H9 (cell line): ENCODE measurements around the gene NAGA. TPM values are rescaled to one million over a fixed set of nuclear protein-coding genes. Genes with fewer than 3 reads are reported as not detected.

ENCODE experiments used
- DNase-seq: peaks from one replicate; pipeline ENCODE4 v3.0.0-alpha.2; 2017
- H2AFZ ChIP-seq: one replicate; pipeline ENCODE4 v1.6.1; 2013; ENCODE audit warnings: mild to moderate bottlenecking, low read length, control low read depth, moderate library complexity
- H2AK5ac ChIP-seq: 2 replicates; pipeline ENCODE4 v1.6.1; 2013; ENCODE audit warnings: low read length, control low read depth, mixed read lengths; ENCODE audit not compliant: insufficient read length
- H2BK120ac ChIP-seq: one replicate; pipeline ENCODE4 v1.6.1; 2013; ENCODE audit warnings: low read depth, mild to moderate bottlenecking, low read length, control low read depth, inconsistent platforms; ENCODE audit not compliant: poor library complexity, severe bottlenecking
- H2BK12ac ChIP-seq: 2 replicates; pipeline ENCODE4 v1.6.1; 2013; ENCODE audit warnings: low read length, control low read depth, mixed read lengths, low read depth; ENCODE audit not compliant: insufficient read length
- H2BK15ac ChIP-seq: 2 replicates; pipeline ENCODE4 v1.6.1; 2013; ENCODE audit warnings: low read depth, low read length, control low read depth
- H2BK20ac ChIP-seq: one replicate; pipeline ENCODE4 v1.6.1; 2013; ENCODE audit warnings: low read depth, mild to moderate bottlenecking, low read length, control low read depth, inconsistent platforms; ENCODE audit not compliant: poor library complexity, severe bottlenecking
- H2BK5ac ChIP-seq: 2 replicates; pipeline ENCODE4 v1.6.1; 2013; ENCODE audit warnings: low read length, control low read depth, mixed read lengths; ENCODE audit not compliant: insufficient read length
- H3K14ac ChIP-seq: 2 replicates; pipeline ENCODE4 v1.6.1; 2013; ENCODE audit warnings: low read length, control low read depth; ENCODE audit not compliant: insufficient read depth
- H3K18ac ChIP-seq: 2 replicates; pipeline ENCODE4 v1.6.1; 2013; ENCODE audit warnings: low read depth, mild to moderate bottlenecking, mixed read lengths, low read length, control low read depth; ENCODE audit not compliant: insufficient read length
- H3K23ac ChIP-seq: 2 replicates; pipeline ENCODE4 v1.6.1; 2013; ENCODE audit warnings: low read length, control low read depth, mixed read lengths, low read depth; ENCODE audit not compliant: insufficient read length
- H3K23me2 ChIP-seq: 2 replicates; pipeline ENCODE4 v1.6.1; 2013; ENCODE audit warnings: low read depth, mild to moderate bottlenecking, mixed read lengths, low read length, control low read depth; ENCODE audit not compliant: insufficient read length, poor library complexity, severe bottlenecking
- H3K27ac ChIP-seq: 2 replicates; pipeline ENCODE4 v1.5.1; 2013; ENCODE audit warnings: low read length, control low read depth, mixed read lengths, low read depth; ENCODE audit not compliant: insufficient read length
- H3K27me3 ChIP-seq: 2 replicates; pipeline ENCODE4 v1.6.1; 2013; ENCODE audit warnings: low read length, control low read depth, inconsistent platforms; ENCODE audit not compliant: insufficient read depth
- H3K4ac ChIP-seq: 2 replicates; pipeline ENCODE4 v1.6.1; 2013; ENCODE audit warnings: low read depth, mild to moderate bottlenecking, control low read depth, inconsistent platforms, low read length, moderate library complexity
- H3K4me1 ChIP-seq: 2 replicates; pipeline ENCODE4 v1.6.1; 2013; ENCODE audit warnings: low read length, control low read depth, inconsistent platforms; ENCODE audit not compliant: insufficient read depth
- H3K4me2 ChIP-seq: 2 replicates; pipeline ENCODE4 v1.6.1; 2013; ENCODE audit warnings: low read length, control low read depth, mixed read lengths; ENCODE audit not compliant: insufficient read length, insufficient read depth
- H3K56ac ChIP-seq: 2 replicates; pipeline ENCODE4 v1.6.1; 2013; ENCODE audit warnings: low read depth, mild to moderate bottlenecking, mixed read lengths, low read length, control low read depth; ENCODE audit not compliant: insufficient read length
- H3K79me1 ChIP-seq: 2 replicates; pipeline ENCODE4 v1.6.1; 2013; ENCODE audit warnings: low read depth, mild to moderate bottlenecking, moderate library complexity, low read length, control low read depth, inconsistent platforms; ENCODE audit not compliant: insufficient read depth, poor library complexity, severe bottlenecking
- H3K79me2 ChIP-seq: 2 replicates; pipeline ENCODE4 v1.6.1; 2013; ENCODE audit warnings: low read length, control low read depth, inconsistent platforms; ENCODE audit not compliant: insufficient read depth
- H3K9ac ChIP-seq: 2 replicates; pipeline ENCODE4 v1.6.1; 2013; ENCODE audit warnings: low read length, control low read depth, mixed read lengths; ENCODE audit not compliant: insufficient read length; ENCODE audit errors: extremely low read depth
- H3K9me3 ChIP-seq: one replicate; pipeline ENCODE4 v1.6.1; 2013; ENCODE audit warnings: low read depth, low read length, inconsistent platforms; ENCODE audit not compliant: control insufficient read depth
- H3T11ph ChIP-seq: one replicate; pipeline ENCODE4 v1.6.1; 2013; ENCODE audit warnings: mild to moderate bottlenecking, low read length, control low read depth, inconsistent platforms
- H4K20me1 ChIP-seq: one replicate; pipeline ENCODE4 v1.6.1; 2013; ENCODE audit not compliant: control insufficient read depth, insufficient read length, insufficient read depth
- H4K5ac ChIP-seq: 2 replicates; pipeline ENCODE4 v1.6.1; 2013; ENCODE audit warnings: low read depth, mild to moderate bottlenecking, mixed read lengths, low read length, control low read depth; ENCODE audit not compliant: insufficient read length
- H4K8ac ChIP-seq: replicated peaks from 2 replicates; pipeline ENCODE4 v1.6.1; 2013; ENCODE audit warnings: low read length, control low read depth, mixed read lengths, low read depth; ENCODE audit not compliant: insufficient read length
- H4K91ac ChIP-seq: 2 replicates; pipeline ENCODE4 v1.6.1; 2013; ENCODE audit warnings: low read depth, mild to moderate bottlenecking, moderate library complexity, mixed read lengths, low read length, control low read depth; ENCODE audit not compliant: insufficient read length
- H3K27ac Mint-ChIP-seq, 3 experiments: 2 replicates in 2 of 3; 3 replicates in 1 of 3; pipeline ENCODE4 v1.8.0; 2020 to 2021; ENCODE audit warnings: mixed read lengths in 3 of 3, mild to moderate bottlenecking in 1 of 3, moderate library complexity in 1 of 3
- H3K27me3 Mint-ChIP-seq: 2 replicates; pipeline ENCODE4 v1.8.0; 2021; ENCODE audit warnings: low read depth, mild to moderate bottlenecking, moderate library complexity, mixed read lengths
- H3K36me3 Mint-ChIP-seq, 3 experiments: 2 replicates in 2 of 3; 3 replicates in 1 of 3; pipeline ENCODE4 v1.8.0; 2020 to 2021; ENCODE audit warnings: low read depth in 3 of 3, mixed read lengths in 3 of 3; ENCODE audit not compliant: insufficient read depth in 1 of 3
- H3K4me1 Mint-ChIP-seq, 2 experiments: 2 replicates each; pipeline ENCODE4 v1.8.0; 2020; ENCODE audit warnings: mixed read lengths in 2 of 2
- H3K4me3 Mint-ChIP-seq, 2 experiments: 2 replicates in 1 of 2; 3 replicates in 1 of 2; pipeline ENCODE4 v1.8.0; 2020 to 2021; ENCODE audit warnings: mild to moderate bottlenecking in 2 of 2, mixed read lengths in 2 of 2, moderate library complexity in 1 of 2
- H3K9me3 Mint-ChIP-seq, 2 experiments: 2 replicates in 1 of 2; 3 replicates in 1 of 2; pipeline ENCODE4 v1.8.0; 2020; ENCODE audit warnings: mild to moderate bottlenecking in 2 of 2, mixed read lengths in 2 of 2, moderate library complexity in 1 of 2
- CTCF ChIP-seq: fragments of 200-600 bp; sonication (generic); conservative IDR thresholded peaks from 3 replicates; pipeline ENCODE4 v1.8.0; 2021; ENCODE audit warnings: antibody characterized with exemption, mild to moderate bottlenecking
- WGBS: extraction: QIAGEN DNeasy Blood & Tissue Kit; methylation state at CpG from one replicate; pipeline ENCODE4 v1.1.7; 2013; ENCODE audit warnings: missing lambda C conversion rate, low lambda C conversion rate, mixed read lengths; ENCODE audit not compliant: insufficient read length; ENCODE audit errors: extremely low coverage; 5-methylcytosine and 5-hydroxymethylcytosine counted together
- total RNA-seq: library from RNA; stranded (reverse); gene quantifications from 2 replicates; pipeline ENCODE4 v1.2.1, GENCODE V29; 2021

The NAGA gene
- total RNA-seq, 1 experiment from 2014 or later, result 16.1 TPM

GRCh38 chr22:42091455-42091782 lies 20.8 kb upstream of the NAGA start:
- Histone ChIP-seq H2BK20ac (no peak overlapping the region), H3K79me1 (peaks cover 3% of the 10 kb centered on the region), H3K14ac (no peak overlapping the region), H3K27ac (no peak overlapping the region), H2BK15ac (no peak overlapping the region), H2BK120ac (no peak overlapping the region), H3K79me2 (no peaks in the 10 kb centered on the region; the same call in 1 of the 2 replicates), H3K4ac (no peak overlapping the region), H3K27me3 (no peaks in the 10 kb centered on the region), H3K9ac (no peak overlapping the region), H2BK12ac (no peak overlapping the region), H4K20me1 (no peaks in the 10 kb centered on the region), H3K23me2 (peaks cover 6% of the 10 kb centered on the region), H3K18ac (no peak overlapping the region), H4K91ac (no peak overlapping the region), H3K23ac (no peak overlapping the region), H3K56ac (no peak overlapping the region), H3K9me3 (no peaks in the 10 kb centered on the region), H3K4me2 (peak overlapping the region; percentile 68), H2AFZ (no peak overlapping the region), H3K4me1 (no peaks in the 10 kb centered on the region; the same call in 1 of the 2 replicates), H2BK5ac (no peak overlapping the region), H4K5ac (no peak overlapping the region), H4K8ac (no peak overlapping the region), H3T11ph (no peak overlapping the region), H2AK5ac (no peak overlapping the region)
- TF ChIP-seq CTCF, result no peak
- H3K9me3 Mint-ChIP-seq, result peaks cover 10 to 11% of the 10 kb centered on the region in 2 experiments; a peak in 4 of 5 replicates
- DNase-seq, result no peak
- peaks cover 4 to 15% of the 10 kb centered on the region in 2 experiments for H3K4me1 Mint-ChIP-seq
- H3K36me3 Mint-ChIP-seq, result peaks cover 21 to 25% (median 24%) of the 10 kb centered on the region in 3 experiments
- peaks cover 19% of the 10 kb centered on the region for H3K27me3 Mint-ChIP-seq
- WGBS, result no CpG with 5 or more reads among the region's 7 CpGs
- H3K27ac Mint-ChIP-seq, result no peak overlapping the region
- H3K4me3 Mint-ChIP-seq, result peak overlapping the region; percentile 95 to 96
